ENCODE data around the gene MADCAM1. TPM values are rescaled to one million over a fixed set of nuclear protein-coding genes. Genes with fewer than 3 reads are reported as not detected.
"Not testable (repeated sequence)": the region's sequence is repeated elsewhere in the genome, so short reads cannot be mapped to it uniquely, and the experiment has no call there.

Gene MADCAM1
- 7.4 TPM for polyA plus RNA-seq (ENCODE audit: insufficient read length)

GRCh38 chr19:496112-496665 is at the start of gene MADCAM1:
TSS of gene MADCAM1 (plus strand) at chr19:496486. CDS start at chr19:496500, 14 bp downstream.
- DNase-seq (ENCODE audit: low read depth): no peak

- DNase-seq (ENCODE audit: low read depth): no peak
Observed at GRCh38 chr19:447064-447426, 49.2 kb upstream of the MADCAM1 start.

GRCh38 chr19:447816-448560 is 48.3 kb upstream of the MADCAM1 start:
- no peak for DNase-seq (ENCODE audit: low read depth)

DNA sequence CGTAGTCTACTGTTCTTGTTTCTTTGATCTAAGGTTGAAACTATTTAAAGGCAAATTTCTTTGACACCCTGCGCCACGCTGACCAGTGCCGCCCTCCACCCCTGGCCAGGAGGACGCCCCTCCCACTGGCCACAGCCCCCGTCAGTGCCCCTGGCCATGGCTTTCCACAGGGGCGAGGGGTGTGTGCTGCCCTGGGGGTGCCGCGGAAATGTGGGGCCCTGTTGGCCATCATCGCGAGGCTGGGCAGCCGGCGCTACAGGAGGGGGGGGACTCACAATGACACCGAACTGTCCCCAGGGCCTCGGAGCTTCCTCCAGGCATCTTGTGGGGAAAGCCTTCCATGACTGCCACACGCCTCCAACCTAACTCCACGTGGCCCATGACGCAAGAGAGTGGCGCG is 46.4 kb upstream of the MADCAM1 start:
- DNase-seq (ENCODE audit: low read depth): no peak

DNA sequence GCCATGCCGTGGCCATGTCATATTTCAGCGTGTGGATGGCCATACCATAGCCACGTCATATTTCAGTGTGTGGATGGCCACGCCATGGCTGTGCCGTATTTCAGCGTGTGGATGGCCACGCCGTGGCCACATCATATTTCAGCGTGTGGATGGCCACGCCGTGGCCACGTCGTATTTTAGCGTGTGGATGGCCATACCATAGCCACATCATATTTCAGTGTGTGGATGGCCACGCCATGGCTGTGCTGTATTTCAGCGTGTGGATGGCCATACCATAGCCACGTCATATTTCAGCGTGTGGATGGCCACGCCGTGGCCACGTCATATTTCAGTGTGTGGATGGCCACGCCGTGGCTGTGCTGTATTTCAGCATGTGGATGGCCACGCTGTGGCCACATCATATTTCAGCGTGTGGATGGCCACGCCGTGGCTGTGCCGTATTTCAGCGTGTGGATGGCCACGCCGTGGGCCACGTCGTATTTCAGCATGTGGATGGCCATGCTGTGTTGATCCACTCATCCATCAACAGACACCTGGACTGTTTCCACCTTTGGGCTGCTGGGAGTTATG is 45.3 kb upstream of the MADCAM1 start:
- not testable (repeated sequence) for DNase-seq (ENCODE audit: low read depth)

DNA sequence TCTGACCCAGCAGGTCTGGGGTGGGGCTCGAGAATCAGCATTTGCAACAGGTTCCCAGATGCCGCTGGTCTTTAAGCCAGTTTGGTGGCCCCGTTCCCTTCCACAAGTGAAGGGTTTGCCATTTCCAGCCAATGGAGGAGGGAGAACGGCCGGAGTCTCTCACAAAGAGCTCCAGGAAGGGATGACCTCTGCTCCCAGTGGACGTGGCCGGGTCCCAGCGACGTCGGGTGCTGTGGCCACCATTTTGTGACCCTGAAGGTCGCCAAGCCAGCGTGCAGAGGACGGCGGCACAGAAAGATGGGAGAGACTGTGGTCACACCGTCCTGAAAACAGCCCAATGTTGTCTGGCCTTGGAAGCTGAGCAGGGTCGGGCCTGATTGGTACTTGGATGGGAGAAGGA is 43.5 kb upstream of the MADCAM1 start:
- no peak for DNase-seq (ENCODE audit: low read depth)

GRCh38 chr19:453606-454005 is 42.7 kb upstream of the MADCAM1 start:
- no peak for DNase-seq (ENCODE audit: low read depth)

- DNase-seq (ENCODE audit: low read depth): no peak
Observed at GRCh38 chr19:455031-455705, 41.1 kb upstream of the MADCAM1 start.

DNA sequence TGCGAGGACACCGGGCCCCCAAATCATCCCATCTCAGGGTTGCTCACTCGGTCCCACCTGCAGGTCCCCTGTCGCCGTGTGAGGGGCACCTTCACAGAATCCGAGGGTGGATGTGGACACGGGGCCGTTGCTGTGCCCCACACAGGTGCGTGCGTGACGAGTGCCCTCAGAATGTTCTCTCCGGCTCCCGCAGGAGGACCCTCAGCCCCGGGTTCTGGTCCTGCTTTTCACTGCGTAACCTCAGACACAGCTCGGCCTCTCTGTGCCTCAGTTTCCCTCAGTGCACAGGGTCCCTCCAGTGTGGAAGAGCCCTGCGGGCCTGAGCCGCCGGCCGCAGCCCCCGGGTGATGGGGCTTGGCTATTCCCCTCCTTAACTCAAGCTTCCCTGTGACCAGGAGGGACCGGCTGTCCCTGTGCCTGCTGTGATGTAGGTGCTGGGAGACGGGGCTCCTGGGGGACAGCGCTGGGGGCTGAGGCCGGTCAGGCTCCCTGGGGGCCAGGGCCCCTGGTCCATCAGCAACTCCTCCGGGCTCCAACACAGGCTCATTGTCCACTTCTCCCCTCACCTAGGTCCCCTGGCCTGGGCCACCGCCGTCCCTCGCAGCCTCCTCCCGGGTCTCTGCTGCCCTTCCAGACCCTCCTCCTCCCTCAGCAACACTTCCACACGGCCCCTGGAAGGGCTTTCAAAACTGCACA is 40.3 kb upstream of the MADCAM1 start:
- no peak for DNase-seq (ENCODE audit: low read depth)

DNA sequence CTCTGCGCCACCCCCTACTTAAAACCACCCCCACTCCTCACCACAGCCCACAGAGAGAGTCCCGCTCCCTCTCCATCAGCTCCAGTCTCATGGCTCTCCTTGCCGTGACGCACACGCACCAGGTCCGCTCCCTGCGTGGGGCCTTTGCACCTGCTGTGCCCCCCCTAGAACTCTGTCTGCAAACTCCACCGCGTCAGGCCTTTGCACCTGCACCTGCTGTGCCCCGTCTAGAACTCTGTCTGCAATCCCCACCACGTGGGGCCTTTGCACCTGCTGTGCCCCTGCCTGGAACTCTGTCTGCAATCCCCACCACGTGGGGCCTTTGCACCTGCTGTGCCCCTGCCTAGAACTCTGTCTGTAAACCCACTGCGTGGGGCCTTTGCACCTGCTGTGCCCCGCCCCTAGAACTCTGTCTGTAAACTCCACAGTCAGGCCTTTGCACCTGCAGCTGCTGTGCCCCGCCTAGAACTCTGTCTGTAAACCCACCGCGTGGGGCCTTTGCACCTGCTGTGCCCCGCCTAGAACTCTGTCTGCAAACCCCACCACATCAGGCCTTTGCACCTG is 39.7 kb upstream of the MADCAM1 start:
- DNase-seq (ENCODE audit: low read depth): no peak

GRCh38 chr19:457636-458035 is 38.6 kb upstream of the MADCAM1 start:
- DNase-seq (ENCODE audit: low read depth): no peak

DNA sequence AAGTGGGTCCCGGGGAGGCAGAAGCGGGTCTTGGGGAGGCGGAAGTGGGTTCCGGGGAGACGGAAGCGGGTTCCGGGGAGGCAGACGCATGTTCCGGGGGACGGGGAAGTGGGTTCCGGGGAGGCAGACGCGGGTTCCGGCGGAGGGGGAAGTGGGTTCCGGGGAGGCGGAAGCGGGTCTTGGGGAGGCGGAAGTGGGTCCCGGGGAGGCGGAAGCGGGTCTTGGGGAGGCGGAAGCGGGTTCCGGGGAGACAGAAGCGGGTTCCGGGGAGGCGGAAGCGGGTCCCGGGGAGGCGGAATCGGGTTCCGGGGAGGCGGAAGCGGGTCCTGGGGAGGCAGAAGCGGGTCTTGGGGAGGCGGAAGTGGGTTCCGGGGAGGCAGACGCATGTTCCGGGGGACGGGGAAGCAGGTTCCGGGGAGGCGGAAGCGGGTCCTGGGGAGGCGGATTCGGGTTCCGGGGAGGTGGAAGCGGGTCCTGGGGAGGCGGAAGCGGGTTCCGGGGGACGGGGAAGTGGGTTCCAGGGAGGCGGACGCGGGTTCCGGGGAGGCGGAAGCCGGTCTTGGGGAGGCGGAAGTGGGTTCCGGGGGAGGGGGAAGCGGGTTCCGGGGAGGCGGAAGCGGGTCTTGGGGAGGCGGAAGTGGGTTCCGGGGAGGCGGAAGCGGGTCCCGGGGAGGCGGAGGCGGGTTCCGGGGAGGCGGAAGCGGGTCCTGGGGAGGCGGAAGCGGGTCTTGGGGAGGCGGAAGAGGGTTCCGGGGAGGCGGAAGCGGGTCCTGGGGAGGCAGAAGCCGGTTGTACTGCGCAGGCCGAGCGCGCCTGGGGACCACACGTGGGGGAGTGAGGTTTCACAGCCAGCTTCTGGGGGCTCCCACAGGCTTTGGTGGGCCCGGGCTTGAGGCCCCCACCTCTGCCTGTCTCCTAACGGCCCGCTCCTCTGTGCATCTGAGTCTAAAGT is 37.9 kb upstream of the MADCAM1 start:
- no peak for DNase-seq (ENCODE audit: low read depth)

DNA sequence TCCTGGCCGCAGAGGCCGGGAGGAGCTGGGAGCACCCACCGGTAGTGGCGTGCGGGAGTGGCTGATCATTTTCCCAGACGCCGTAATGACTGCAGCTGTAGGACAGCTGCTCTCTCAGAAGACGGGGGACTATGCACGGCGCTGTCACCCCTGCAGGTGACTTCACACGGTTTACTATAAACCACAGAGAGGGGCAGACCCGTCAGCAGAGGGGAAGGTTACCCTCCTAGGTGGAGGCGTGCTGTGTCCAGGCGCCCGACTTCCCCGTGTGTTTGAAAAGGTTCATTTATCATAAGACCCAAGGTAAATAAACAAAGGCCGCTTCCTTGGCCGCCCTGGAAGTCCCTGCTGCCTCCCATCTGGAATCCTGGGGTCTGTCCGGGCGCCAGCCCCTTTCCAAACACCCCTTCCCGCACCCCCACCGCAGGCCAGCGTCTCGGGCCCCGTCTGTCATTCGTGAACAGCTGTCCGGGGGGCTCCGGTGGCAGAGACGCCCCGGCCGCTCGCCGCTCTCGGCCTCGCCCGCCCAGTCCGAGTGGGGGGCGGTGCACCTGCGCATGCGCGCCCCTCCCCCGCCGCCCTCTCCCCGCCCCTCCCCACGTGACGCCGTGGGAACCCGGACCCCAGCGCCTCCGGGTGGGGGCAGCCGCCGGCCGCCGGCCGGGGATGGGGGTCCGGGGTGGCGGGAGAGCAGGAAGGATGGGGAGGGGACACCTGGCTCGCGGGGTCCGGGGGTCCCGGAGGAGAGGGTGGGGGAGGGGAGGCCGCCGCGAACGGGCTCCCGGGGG is 36.4 kb upstream of the MADCAM1 start:
- no peak for DNase-seq (ENCODE audit: low read depth)

DNA sequence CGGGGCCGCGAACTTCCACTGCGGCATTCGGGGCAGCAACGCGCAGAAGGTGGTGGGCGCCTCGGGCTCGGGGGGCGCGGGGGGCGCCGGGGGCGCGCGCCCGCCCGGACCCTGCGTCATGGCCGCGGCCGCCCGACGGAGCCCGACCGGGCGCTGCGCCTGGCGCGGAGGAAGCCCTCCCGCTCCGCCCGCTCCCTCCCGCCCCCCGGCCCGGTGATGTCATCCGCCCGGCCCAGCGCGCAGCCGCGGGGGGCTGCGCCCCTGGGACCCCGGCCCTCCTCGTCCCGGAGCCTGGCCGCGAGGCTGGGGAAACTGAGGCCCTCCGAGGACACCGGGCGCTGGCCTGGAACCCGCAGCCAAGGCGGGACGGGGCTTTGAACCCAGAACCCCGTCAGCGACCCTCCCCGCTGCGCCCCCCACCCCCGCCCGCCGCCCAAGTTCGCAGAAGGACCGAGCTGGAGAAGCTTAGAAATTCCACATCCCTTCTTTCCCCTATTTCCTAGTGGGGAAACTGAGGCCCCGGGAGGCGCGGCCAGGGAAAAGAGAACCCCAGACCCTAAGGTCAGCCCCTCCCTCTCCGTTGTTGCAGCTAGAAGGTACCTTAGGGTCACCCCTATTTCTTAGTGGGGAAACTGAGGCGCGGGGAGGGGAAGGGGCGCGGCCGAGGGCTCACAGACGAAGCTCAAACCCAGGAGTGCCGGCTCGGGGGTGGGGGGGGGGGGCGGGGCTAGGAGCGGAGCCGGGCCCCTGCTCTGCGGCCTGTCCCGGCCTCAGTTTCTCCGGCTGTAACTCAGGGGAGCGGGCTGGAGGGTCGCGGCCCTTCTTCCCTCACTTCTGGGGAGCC is 35.2 kb upstream of the MADCAM1 start, which contains the start of gene SHC2:
SHC2 (minus strand) TSS at position 157 of the 844 bp plus-strand sequence; CDS start at position 120, 37 bp downstream.
- DNase-seq (ENCODE audit: low read depth): no peak

GRCh38 chr19:461721-462551 is 34.4 kb upstream of the MADCAM1 start:
- DNase-seq (ENCODE audit: low read depth): no peak

DNA sequence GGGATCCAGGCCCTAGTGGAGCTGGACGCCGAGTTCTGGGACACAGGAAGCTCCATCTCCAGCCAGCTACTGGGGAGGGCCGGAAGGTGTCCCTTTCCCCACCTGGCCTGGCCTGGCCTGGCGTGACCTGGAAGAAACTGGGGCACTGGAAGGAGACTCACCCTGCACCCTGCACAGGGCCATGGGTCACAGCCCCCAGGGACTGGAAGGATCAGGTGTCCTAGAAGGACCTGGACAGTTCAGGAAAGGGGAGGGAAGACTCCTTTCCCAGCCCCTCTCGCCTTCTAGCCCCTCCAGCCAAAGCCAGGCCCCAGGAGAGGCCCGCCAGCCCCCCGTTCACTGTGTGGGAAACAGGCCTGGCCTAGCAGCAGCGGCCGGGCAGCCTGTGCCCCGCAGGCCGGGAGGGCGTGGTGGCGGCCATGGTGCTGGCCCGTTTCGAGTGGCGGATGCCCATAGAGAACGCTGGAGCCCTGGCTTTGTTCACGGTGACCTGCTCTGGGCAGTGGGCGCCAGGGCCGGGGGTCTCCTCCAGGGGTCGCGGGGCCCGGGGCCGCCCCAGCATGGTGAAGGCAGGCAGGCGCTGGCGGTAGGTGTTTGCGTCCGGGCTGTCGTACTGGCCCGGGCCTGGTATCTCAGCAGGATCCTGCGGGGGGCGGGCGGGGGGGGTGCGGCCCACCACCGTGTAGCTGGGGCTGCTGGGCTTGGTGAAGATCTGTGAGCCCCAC is 32.6 kb upstream of the MADCAM1 start:
- no peak for DNase-seq (ENCODE audit: low read depth)

- no peak for DNase-seq (ENCODE audit: low read depth)
Observed at GRCh38 chr19:464208-464545, 32.1 kb upstream of the MADCAM1 start.
